ENCODE results near the gene NXF1.
A peak's percentile ranks its signal among the peaks of the same experiment; 100 is the strongest.

NXF1 gene

GRCh38 chr11:62843466-62843865, 38.2 kb upstream of the NXF1 start:
- TF ChIP-seq TCF12 (IDR thresholded peaks at IDR 0.05; ENCODE audit: low read depth) (no peak), RAD21 (IDR thresholded peaks at IDR 0.05; ENCODE audit: low read depth) (no peak), TAF1 (IDR thresholded peaks at IDR 0.05; ENCODE audit: low read depth) (no peak), EGR1 (IDR thresholded peaks at IDR 0.05) (no peak), FOXM1 (IDR thresholded peaks at IDR 0.05; ENCODE audit: borderline replicate concordance, low read depth) (no peak), ZBTB7A (IDR thresholded peaks at IDR 0.05; ENCODE audit: low read depth) (no peak), TEAD4 (IDR thresholded peaks at IDR 0.05) (no peak), USF1 (IDR thresholded peaks at IDR 0.05) (no peak), NFIC (IDR thresholded peaks at IDR 0.05) (no peak), CEBPB (IDR thresholded peaks at IDR 0.05) (no peak), CREB1 (IDR thresholded peaks at IDR 0.05; ENCODE audit: low read depth) (no peak), YY1 (IDR thresholded peaks at IDR 0.05; ENCODE audit: low read depth) (no peak), EP300 (IDR thresholded peaks at IDR 0.05; ENCODE audit: borderline replicate concordance) (no peak)
- TF ChIP-seq, protein P1, sequence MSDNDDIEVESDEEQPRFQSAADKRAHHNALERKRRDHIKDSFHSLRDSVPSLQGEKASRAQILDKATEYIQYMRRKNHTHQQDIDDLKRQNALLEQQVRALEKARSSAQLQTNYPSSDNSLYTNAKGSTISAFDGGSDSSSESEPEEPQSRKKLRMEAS (IDR thresholded peaks at IDR 0.05): no peak
- TF ChIP-seq, protein P2, sequence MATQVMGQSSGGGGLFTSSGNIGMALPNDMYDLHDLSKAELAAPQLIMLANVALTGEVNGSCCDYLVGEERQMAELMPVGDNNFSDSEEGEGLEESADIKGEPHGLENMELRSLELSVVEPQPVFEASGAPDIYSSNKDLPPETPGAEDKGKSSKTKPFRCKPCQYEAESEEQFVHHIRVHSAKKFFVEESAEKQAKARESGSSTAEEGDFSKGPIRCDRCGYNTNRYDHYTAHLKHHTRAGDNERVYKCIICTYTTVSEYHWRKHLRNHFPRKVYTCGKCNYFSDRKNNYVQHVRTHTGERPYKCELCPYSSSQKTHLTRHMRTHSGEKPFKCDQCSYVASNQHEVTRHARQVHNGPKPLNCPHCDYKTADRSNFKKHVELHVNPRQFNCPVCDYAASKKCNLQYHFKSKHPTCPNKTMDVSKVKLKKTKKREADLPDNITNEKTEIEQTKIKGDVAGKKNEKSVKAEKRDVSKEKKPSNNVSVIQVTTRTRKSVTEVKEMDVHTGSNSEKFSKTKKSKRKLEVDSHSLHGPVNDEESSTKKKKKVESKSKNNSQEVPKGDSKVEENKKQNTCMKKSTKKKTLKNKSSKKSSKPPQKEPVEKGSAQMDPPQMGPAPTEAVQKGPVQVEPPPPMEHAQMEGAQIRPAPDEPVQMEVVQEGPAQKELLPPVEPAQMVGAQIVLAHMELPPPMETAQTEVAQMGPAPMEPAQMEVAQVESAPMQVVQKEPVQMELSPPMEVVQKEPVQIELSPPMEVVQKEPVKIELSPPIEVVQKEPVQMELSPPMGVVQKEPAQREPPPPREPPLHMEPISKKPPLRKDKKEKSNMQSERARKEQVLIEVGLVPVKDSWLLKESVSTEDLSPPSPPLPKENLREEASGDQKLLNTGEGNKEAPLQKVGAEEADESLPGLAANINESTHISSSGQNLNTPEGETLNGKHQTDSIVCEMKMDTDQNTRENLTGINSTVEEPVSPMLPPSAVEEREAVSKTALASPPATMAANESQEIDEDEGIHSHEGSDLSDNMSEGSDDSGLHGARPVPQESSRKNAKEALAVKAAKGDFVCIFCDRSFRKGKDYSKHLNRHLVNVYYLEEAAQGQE (IDR thresholded peaks at IDR 0.05; ENCODE audit: low read depth): no peak

DNA sequence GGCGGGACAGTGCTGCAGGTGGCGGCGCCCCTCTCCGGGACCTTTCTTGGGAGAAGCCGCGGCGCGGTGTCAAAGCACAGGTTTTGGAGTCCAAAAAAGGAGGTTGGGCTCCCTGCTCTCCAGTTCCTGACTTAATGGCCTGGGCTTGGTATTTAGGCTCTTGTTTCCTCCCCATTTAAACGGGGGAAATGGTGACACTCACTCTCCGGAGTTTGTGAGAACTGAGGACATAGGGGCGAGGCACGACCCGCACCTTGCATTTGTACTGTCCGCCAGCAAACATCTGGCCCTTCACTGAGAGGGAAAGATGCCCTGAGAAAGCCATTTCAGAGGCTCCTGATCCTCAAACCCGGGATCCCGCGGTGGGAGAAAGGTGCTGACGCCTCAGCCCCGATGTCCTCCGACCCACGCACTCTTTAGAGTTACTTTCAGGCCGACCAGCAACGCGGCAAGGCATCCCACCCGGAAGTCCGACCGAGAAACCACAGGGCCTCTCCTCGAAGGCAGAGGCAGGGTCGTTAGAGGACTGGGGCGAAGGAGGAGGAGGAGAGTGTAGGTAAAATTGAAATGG, 37.0 kb upstream of the NXF1 start:
- no peak for TF ChIP-seq FOXM1 (IDR thresholded peaks at IDR 0.05; ENCODE audit: borderline replicate concordance, low read depth)
- no peak for TF ChIP-seq EP300 (IDR thresholded peaks at IDR 0.05; ENCODE audit: borderline replicate concordance)
- no peak for TF ChIP-seq CREB1 (IDR thresholded peaks at IDR 0.05; ENCODE audit: low read depth)
- TF ChIP-seq YY1 (IDR thresholded peaks at IDR 0.05; ENCODE audit: low read depth): no peak
- no peak for TF ChIP-seq ZBTB7A (IDR thresholded peaks at IDR 0.05; ENCODE audit: low read depth)

DNA sequence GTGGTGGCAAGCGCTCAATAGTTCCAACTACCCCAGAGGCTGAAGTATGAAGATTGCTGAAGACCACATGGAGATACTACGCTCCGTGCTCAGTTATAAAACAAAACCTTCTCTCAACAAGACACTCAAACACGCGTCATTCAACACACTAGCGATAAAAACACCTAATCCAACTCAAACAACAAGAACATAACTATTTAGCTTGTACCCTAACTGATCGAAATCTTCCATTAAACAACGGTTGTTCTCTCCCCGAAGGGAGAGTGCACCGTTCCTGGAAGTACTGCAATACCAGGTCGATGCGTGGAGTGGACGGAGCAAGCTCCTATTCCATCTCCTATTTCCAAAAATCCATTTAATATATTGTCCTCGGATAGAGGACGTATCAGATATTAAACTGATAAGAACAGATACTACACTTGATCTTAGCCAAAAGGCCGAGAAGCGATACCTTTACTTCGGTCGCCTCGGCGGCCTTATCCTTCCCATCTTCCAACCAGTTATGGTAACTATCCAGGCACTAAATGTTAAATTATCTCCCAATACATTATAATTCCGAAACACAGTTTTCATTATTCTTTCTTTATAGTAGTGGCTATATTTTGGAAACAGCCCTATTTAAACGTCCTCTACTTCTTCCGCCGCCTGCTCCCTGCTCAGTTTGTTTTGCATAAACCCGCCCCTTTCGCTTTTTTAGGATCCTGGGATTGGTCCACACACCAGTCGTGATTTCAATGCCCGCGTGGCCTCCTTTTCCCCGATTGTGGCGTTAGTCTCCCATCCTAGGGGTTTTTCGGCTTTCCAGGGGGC, 36.3 kb upstream of the NXF1 start:
- TF ChIP-seq NFIC (IDR thresholded peaks at IDR 0.05): peak; percentile 59
- no peak for TF ChIP-seq TAF1 (IDR thresholded peaks at IDR 0.05; ENCODE audit: low read depth)
- TF ChIP-seq CEBPB (IDR thresholded peaks at IDR 0.05): peak; percentile 0; the same call in 1 of the 2 replicates
- peak; percentile 81; the same call in 1 of the 2 replicates for TF ChIP-seq EP300 (IDR thresholded peaks at IDR 0.05; ENCODE audit: borderline replicate concordance)
- TF ChIP-seq USF1 (IDR thresholded peaks at IDR 0.05): no peak; the same call in 1 of the 2 replicates
- TF ChIP-seq, protein P1 (IDR thresholded peaks at IDR 0.05): peak; percentile 69
- TF ChIP-seq FOXM1 (IDR thresholded peaks at IDR 0.05; ENCODE audit: borderline replicate concordance, low read depth): peak; percentile 57
- peak; percentile 57; the same call in 1 of the 2 replicates for TF ChIP-seq CREB1 (IDR thresholded peaks at IDR 0.05; ENCODE audit: low read depth)
- TF ChIP-seq ZBTB7A (IDR thresholded peaks at IDR 0.05; ENCODE audit: low read depth): no peak
- peak; percentile 32; the same call in 1 of the 2 replicates for TF ChIP-seq EGR1 (IDR thresholded peaks at IDR 0.05)
- peak; percentile 78 for TF ChIP-seq YY1 (IDR thresholded peaks at IDR 0.05; ENCODE audit: low read depth)
- peak; percentile 69 for TF ChIP-seq TEAD4 (IDR thresholded peaks at IDR 0.05)
- TF ChIP-seq RAD21 (IDR thresholded peaks at IDR 0.05; ENCODE audit: low read depth): peak; percentile 14; the same call in 1 of the 2 replicates
- TF ChIP-seq, protein P2 (IDR thresholded peaks at IDR 0.05; ENCODE audit: low read depth): no peak
- TF ChIP-seq TCF12 (IDR thresholded peaks at IDR 0.05; ENCODE audit: low read depth): peak; percentile 91

DNA sequence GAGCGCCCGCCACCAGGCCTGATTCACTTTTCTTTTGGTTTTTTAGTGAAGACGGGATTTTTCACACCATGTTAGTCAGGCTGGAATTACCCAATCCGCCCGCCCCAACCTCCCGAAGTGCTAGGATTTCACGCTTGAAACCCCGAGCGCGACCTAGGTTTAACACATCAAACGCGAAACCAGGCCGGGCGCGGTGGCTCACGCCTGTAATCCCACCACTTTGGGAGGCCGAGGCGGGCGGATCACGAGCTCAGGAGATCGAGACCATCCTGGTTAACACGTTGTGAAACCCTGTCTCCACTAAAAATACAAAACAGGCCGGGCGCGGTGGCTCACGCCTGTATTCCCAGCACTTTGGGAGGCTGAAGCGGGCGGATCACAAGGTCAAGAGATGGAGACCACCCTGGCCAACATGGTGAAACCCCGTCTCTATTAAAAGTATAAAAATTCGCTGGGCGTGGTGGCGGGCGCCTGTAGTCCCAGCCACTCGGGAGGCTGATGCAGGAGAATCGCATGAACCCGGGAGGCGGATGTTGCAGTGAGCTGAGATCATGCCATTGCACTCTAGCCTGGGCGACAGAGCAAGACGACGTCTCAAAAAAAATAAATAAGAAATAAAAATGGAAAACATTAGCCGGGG, 35.6 kb upstream of the NXF1 start:
- TF ChIP-seq CEBPB (IDR thresholded peaks at IDR 0.05) (peak; percentile 64), ZBTB7A (IDR thresholded peaks at IDR 0.05; ENCODE audit: low read depth) (peak; percentile 82)
- TF ChIP-seq, protein P1 (IDR thresholded peaks at IDR 0.05): peak; percentile 25
